Measurements from ENCODE around the gene DYRK1A. TPM values are rescaled to one million over a fixed set of nuclear protein-coding genes. Genes with fewer than 3 reads are reported as not detected.
A peak's percentile ranks its signal among the peaks of the same experiment; 100 is the strongest.

The DYRK1A gene
- polyA plus RNA-seq, 1 donor: 58.9 TPM

DNA sequence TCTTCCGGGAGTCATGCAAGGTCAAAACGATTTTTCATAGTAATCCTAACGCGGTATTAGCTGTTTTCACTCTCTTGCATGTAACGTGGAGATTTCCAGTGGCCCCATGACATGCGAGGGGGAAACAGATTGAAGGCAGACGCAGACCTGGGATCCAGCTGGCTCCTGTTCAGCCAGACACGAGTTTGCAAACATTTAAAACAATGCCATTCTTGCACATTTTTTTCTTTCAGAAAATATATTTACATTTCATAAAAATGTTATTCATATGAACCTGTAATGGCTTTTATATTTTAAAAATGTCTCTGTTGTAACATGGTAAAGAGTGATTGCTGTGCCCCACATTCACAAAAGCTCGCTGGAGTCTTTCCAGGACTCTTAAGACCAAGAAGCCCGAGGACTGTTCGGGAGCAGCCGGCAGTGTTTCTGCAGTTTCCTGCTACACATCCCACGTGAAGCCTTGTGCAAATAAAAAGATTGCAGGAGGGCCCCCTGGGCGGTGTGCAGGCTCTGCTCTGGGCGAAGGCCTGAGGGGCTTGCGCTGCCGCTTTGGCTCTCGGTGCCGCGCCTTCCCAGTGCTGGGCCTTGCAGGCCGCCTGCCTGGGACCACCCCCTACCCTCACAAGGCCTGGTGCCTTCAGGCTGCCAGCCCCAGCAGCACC is 184.9 kb downstream of the DYRK1A start:
- DNase-seq: no peak

DNA sequence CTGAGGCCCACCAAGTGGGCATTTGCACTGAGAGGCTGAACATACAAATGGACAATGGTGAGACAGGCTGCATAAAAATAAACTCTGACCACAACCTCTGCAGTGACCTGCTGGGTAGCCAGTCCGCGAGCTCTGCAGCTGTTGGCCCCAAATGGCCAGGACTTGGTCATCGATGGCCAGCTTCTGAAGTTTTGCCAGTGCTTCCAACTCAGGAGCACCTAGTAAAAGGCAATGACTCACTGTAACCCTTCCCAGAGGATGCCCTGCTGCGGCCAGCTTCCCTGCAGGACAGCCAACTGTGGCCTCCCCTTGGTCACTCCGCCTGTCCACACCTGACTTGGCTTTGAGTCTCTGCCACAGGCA is 185.4 kb downstream of the DYRK1A start:
- no peak for DNase-seq

DNA sequence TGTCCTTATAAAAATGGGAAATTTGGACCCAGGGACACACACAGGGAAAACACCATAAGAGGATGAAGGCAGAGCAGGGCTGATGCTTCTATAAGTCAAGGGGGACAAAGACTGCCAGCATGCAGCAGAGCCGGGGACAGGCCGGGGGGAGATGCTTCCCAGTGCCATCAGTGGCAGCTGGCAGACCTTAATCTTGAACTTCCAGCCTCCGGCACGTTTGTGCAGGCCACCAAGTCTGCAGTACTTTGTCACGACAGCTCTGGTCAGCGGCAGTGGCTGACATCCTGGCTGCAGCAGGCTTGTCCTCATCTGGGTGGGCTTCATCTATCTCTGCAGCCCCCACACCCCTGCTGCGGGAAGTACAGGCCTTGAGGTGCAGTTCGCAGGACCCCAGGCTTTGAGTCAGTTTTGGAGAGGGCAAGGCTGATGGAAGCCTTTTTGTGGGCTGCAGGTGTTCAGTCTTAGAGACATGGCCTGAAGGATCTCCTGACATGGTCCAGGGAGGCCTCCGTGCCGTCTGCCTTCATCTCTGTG is 186.0 kb downstream of the DYRK1A start:
- no peak for DNase-seq

DNA sequence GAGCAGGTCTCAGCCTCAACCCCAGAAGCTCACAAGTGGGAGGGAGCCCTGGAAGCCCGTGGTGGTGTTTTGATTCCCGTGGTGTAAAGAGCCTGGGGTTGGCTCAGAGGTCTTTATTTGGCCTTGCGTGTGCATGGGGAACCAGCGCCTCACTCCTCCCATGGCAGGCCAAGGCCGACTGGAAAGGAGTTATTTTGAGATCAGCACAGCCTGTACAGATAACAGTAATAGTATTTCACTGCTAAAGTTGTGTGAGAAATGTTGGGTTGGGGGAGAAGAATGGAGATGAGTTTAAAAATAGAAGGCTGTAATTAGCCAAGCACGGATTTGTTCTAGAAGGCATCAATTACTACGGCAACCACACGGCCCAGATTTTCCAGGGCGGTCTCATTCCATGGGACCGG is 186.5 kb downstream of the DYRK1A start:
- DNase-seq: no peak

DNA sequence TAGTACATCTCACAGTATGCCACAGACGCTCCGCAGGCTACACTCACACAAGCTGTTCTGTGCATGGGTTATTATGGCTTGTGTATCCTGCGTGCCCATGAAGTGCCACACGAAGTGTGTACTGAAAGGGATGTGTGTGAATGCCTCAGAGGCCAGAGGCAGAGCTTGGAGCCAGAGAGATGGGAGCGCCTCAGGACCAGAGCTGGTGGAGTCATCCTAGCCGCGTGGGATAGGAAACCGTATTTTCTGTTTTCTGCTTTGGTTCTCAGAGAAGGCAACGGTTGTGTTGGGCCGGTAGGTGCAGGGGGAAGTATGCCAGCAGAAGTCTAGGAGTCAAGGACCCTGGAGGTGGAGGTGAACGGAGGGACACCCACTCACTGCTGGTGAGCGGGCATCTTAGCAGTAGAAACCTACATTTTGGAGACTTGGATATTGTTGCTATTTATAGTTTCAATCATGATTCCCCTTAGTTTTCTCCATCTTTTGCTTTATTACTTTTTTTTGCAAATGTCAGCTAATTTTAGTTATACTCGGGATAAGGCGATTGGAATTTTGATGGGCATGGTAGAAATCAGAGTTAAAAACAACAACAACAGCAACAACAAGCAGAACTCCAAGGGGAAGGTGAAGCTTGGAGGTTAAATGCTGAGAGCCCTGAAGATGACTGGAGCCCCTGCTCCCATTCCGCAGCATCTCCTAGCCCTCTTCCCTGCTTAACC is 188.2 kb downstream of the DYRK1A start:
- DNase-seq: no peak

DNA sequence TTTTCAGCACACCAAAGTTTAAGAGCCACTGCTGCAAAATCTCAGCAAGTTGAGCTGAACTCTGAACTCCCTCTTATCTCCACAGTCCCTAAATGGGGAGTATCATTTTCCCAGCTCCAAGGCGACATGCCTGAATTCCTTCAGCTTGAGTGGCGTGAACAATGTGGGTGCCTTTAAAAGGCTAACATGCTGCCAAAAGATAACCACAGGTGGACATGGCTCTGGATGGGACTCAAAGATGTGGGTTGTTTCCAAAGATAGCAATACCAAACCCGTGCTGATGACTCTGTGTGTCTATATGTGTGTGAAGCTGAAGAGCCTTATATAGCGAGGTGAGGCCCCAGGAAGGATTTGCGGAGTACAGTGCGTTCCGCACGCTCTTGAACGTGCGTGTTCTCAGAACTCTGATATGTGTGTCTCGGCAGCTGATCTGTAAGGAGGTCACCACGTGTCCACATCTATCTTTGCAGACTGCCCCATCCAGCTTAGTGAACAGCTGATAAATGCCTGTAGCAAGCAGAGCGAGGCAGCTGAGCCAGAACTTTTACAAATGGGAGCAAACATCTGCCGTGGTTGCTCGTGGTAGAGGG is 189.2 kb downstream of the DYRK1A start:
- DNase-seq: no peak

DNA sequence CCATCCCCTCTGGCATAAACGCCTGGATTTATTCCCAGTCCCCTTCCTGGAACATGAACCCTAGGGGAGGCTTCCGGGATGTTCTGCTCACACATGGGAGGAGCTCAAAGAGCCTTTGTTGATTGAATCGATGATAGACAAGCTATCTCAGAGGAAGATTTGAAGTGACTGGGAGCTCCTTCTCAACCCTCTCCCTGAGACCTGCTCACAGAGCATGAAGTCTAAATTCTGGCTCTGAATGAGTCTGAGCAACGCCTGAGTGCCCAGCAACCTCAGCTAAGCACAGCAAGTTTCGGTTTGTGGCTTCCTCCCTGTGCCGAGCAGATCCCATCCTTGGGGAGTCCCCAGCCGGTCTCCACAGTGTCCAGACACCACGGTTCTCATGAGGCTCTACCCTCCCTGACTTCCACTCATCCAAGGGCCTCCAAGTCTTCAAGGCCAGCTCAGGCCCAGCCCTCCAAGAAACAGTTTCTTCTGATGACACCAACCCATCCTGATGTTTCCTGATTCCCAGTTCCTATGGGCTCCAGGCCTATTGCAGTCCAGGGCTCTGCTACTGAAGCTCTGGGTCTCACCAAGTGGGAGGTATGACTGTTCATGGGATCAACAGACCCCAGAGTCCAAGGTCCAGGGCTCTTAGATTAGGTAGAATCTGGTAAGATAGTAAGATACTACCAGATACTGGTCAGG is 190.8 kb downstream of the DYRK1A start:
- DNase-seq: no peak

DNA sequence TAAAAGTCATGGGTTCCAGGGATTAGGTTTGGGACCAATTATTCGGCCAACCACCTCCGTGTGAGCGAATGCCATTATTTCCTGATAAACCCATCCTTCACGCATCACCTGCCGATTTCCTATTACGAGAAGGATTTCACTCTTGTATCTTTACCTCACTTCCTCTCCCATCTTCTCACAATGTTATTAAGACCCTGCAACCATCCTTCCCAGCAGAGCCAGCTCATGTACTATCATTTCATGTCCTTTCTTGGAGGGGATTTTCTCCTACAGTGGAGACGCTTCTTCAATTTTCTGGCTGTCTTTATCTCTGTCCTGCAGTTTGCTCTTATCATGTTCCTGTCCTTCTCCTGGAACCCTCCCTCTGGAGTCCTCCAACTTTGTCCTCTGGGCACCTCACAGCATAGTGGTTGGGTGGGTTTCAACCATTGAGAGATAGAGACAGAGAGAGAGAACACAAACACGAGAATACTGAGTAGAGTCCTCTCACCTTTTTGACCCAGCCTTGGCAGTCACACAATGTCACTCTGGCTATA is 192.2 kb downstream of the DYRK1A start:
- DNase-seq: no peak

DNA sequence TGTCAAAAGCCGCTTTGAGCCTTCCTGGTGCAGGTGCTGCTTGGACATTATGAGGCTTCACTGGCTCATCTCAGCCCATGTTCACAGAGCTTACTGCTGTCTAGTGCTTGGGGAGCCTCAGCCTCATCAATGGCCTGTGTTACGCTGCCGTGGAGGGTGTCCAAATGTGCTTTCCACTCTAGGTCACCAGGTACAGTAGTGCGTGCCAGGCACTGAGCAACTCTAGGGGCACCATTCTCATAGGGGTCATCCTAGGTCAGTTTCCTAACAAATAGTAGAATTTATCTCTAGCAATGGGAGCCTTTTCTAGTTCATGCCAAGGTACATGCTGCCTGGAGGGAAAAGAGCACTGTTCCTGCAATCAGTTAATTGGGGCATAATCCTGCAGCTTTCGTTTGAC is 193.8 kb downstream of the DYRK1A start:
- DNase-seq: no peak

DNA sequence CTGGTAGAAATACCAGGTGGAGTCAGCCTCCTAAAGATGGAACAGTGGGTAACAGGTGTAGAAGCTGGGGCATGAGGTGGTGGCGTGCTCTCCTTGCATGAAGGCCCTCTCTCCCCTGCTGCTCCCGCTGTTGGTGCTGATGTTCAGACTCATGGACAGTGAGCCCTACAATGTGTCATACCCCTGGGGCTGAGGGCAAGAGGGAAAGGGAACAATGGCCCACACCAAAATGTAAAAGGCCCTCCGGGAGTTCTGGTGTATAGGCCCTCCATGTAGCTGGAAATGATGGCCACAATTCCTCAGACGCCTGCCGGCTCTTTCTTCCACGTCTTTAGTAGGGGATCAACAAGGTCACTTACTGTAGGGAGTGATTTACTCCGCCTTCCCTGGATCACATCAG is 194.9 kb downstream of the DYRK1A start:
- DNase-seq: no peak

DNA sequence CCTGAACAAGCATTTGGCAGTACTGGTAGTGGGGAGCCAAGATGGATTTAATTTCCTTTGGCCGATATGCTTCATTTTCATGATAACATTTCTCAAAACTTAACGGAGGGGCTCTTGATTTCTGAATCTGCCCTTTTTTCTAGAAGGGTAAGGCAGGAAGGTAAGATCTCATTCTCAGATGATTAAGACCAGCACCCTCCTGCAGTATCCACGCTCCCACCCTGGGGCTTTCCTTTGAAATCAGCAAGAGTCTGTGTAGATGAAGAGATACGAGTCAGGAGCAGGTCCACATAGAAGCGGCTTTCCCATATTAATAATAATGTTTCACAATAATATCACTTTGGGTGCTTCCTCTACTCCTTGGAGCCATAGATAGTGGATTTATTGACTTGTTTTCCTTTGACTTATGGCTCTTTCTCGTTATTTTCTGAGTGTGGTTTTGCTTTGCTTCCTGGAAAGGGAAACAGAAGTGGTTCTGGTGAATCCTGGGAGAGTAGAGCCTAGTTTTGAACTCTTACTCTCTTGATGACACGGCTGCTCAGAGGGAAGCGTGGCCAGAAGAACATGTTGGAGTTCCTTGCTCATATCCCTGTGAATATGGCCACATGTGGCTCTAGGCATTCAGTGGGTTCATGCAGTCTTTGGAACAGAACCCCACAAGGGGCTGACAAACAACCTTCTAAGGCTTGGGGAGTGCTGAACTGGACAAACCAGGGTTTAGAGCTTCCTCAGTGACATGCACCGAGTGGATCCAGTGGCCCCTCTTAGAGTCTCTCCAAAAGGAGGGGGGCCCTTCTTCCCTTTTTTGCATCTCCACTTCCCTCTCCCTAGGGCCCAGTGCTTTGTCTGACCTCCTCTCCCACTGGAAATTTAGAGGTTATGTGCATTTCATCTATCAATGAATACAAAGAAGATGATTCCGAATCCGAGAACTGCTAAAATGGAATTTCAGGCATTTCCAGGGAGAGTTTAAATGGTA is 195.7 kb downstream of the DYRK1A start:
- DNase-seq: no peak

DNA sequence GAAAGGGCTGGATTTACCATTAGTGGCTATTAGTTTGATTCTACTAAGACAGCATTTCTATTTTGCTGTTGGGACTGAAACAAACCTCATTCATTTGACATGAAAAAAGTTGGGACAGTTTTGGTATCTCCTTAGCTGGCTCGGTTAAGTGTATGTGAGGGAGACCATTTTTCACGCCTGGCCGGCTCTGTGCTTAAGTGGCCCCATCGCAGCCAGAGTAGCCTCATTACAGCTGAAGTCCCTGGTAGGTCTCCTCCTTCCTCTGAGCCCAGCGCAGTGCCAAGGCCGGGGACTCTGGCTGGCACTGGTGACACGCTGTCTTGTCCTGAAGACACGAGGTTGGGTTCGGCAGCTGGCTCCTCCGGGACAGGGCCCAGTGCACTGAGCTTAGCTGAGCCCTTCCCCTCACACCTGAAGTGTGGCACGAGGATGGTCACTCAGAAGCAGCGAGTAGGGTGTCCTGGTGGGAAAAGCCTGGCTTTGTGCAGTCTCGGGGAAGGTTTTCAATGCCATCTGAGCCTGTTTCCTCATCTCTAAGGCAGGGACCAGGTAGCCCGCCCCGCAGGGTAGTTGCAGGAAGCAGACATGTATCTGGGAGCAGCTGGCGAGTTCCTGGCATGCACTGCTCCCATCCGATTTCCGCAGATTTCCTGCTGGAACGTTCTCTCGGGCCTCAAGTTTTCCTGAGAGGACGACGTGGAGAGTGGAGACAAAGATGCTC is 196.5 kb downstream of the DYRK1A start:
- peak; percentile 32 for DNase-seq

DNA sequence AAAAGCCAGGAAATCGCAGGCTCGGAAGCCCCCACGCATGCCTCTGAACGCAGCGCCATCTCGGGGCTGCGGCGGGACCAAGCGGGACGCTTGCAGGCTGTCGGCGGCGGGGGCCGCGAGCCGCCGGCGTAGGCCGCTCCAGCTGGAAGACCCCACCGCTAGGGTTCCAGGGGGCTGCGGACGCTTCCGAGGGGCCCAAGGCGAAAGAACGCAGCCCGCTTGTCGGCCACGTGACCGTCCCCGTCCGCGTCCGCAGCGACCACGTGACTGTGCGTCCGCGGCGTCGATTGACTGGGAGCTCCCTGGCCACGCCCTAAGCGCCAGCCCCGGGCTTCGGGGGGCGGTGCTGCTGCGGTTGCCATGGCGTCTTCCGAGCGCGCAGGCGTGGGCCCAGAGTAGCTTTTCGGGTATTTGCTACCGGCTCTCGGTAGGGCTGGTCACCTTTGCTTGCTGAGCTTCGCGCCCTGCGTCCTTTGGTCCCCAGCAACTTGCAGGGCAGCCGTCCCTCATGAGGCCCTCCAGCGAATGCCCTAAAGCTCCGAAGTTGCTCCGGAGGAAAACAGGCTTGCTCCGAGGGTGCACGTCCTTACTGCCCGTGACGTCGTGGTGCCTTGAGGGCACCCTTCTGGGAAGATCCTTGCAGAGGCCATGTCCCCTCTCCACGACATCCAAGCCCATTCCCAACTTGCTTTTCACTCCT is 197.2 kb downstream of the DYRK1A start:
- DNase-seq: peak; percentile 90

DNA sequence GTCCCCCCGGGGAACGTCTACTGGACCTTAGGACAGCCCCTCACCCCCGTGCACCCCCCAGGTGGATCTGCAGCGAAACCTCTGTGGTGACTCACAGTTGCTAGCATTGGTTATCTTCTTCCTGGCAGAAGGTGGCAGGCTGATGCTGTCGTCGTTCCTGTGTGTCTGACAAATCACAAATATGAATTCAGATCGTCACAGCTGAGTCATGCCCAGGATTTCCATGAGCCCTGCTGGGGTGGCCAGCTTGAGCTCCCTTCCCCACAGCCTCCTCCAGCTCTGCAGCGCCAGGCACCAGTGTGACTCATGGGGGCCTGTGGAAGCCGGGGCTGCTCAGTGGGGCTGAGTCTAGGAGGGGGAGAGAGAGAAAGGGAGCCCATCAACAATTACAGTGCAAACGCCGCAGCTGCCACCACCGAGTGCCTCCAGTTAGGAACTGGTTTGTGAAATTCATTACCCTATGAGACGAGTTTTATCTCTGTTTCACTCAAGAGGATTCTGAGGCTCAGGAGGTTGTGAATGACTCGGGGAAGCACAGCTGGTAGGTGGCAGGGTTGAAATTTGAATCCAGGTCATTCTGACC is 197.9 kb downstream of the DYRK1A start:
- DNase-seq: no peak

DNA sequence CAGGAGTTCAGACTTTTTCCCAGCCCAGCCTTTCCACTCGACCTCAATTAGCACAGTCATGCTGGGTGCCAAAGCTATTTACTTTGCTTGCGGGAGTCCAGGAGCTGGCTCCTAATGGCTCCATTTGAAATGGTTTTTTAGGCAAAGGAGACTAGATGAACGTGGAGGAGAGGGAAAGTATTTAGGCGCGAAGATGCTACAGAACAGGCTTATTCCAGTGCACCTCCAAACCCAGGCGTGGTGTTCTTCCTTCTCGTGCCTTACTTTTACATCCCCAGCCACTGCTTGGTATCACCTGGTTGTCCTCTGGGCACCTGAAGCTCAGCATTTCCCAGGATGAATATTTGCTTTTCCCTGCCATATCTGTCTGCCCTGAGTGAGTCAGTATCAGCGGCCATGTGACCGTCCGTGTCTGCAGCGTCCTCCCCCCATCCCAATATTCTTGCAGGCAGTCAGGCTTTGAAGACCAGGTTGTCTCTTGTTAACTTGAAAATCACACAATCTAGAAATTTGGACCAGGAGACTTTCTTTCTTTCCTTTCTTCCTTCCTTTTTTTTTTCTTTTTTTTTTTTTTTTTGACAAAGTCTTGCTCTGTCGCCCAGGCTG is 198.5 kb downstream of the DYRK1A start:
- no peak for DNase-seq

DNA sequence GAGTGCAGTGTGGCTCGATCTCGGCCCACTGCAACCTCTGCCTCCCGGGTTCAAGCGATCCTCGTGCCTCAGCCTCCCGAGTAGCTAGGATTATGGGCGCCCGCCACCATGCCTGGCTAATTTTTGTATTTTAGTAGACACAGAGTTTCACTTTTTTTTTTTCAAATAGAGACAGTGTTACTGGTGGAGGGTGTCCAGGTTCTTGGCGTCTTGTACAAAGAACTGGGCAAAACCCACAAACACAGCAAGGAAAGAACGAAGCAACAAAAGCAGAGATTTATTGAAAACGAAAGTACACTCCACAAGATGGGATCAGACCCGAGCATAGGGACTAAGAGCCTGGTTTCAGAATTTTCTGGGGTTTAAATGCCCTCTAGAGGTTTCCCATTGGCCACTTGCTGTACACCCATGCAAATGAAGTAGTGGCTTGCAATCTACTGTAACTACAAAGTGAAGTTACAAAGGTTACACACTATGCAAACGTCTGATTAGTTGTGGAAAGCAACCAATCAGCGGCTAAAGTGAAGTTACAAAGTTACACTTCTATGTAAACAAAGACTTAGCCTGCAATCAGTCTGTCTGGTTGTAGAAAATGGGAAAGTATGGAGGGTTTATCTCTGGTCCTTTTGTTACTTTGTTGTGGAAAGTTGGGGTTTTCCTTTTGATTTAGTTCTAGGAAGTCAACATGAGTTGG is 199.1 kb downstream of the DYRK1A start:
- DNase-seq: no peak

DNA sequence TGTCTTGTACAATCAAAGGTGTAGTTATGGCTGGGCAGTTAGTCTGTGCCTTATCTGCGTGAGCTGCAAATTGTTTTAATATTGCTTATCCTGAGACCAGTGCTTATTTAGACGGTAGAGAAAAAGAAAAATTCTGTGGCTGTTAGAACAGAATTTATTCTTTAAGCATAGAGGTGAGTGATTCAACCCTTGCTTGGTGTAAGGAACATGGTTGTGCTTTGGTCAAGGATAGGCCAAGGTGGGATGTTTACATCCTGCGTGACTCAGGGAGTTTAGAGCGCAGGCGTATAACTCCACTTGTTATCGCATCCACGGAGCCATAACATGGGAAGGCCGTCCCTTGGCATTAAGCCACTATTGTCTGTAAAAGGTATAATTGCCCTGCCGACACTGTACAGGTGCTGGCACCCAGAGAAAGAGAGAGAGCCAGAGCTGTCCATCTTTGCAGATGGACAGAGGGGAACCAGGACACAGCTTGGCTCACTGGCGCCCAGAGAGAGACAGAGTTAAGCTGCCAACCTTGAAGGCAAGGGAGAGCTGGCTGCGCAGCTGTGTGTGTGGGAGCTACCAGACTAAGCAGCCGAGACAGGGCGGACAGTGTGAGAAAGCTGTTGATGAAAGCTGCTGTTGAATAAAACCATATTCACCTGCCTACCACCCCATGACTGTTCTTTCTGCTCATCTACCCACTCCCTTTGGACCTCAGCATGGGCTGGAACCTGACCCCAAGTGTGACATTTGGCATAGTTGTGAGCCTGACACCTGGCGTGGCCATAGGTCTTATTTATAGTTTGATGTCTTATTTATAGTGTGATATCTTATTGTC is 200.4 kb downstream of the DYRK1A start:
- DNase-seq: no peak

DNA sequence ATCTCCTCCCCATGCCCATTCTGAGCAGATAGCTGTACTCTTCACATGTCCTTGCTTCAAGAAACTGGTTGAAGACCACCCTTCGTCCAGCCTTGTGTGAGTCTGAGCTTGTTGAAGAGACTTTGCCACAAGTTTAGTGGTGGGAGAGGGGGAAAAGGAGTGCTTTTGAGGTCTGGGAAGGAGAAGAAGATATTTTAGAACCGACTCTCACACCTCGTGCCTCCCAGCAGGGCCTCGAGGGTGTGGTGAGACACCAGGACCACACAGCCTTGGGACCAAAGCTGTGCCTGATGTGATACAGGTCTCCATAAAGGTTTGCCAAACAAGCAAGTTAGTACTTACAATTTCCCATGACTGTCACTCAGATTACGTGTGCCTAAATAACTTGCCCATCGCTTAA is 201.8 kb downstream of the DYRK1A start:
- no peak for DNase-seq

All from hindlimb muscle (tissue), 1 donor.